OCI-LY3 (cell line): ENCODE results near the gene PLAAT4.

ENCODE experiments used
- H2AFZ ChIP-seq: fragments of 200-600, 300-600 bp; shearing (Covaris generic); 2 replicates; pipeline ENCODE4 v1.6.0; 2014; ENCODE audit warnings: antibody characterized with exemption, low read depth, low read length
- H3K27ac ChIP-seq: fragments of 200-600, 300-600 bp; sonication (generic); 2 replicates; pipeline ENCODE4 v1.5.1; 2014; ENCODE audit warnings: mild to moderate bottlenecking, low read length, moderate library complexity, mixed read lengths
- H3K27me3 ChIP-seq: fragments of 200-600, 300-600 bp; sonication (generic); 2 replicates; pipeline ENCODE4 v1.6.1; 2014; ENCODE audit warnings: low read depth, low read length, mixed read lengths
- H3K36me3 ChIP-seq: fragments of 200-600, 300-600 bp; sonication (generic); replicated peaks from 2 replicates; pipeline ENCODE3; 2014; ENCODE audit warnings: low read depth, low read length, mixed read lengths
- H3K4me1 ChIP-seq: fragments of 300-600, 200-600 bp; sonication (generic); 2 replicates; pipeline ENCODE4 v1.6.1; 2014; ENCODE audit warnings: low read length, mixed read lengths
- H3K4me2 ChIP-seq: fragments of 200-600, 300-600 bp; sonication (generic); 2 replicates; pipeline ENCODE4 v1.6.1; 2014; ENCODE audit warnings: low read length, mixed read lengths
- H3K4me3 ChIP-seq: fragments of 300-600, 200-600 bp; sonication (generic); 2 replicates; pipeline ENCODE4 v1.5.1; 2014; ENCODE audit warnings: antibody characterized with exemption, mild to moderate bottlenecking, low read length, moderate library complexity
- H3K79me2 ChIP-seq: fragments of 300-600, 200-600 bp; shearing (Covaris generic); 2 replicates; pipeline ENCODE4 v1.6.1; 2014; ENCODE audit warnings: mild to moderate bottlenecking, low read length, mixed read lengths
- H3K9ac ChIP-seq: fragments of 300-600, 200-600 bp; shearing (Covaris generic); 2 replicates; pipeline ENCODE4 v1.6.0; 2014; ENCODE audit warnings: mild to moderate bottlenecking, low read length, moderate library complexity
- H3K9me3 ChIP-seq: fragments of 200-600, 300-600 bp; shearing (Covaris generic); 2 replicates; pipeline ENCODE4 v1.6.1; 2014; ENCODE audit warnings: low read length, mixed read lengths; ENCODE audit not compliant: insufficient read depth
- H4K20me1 ChIP-seq: fragments of 200-600, 300-600 bp; sonication (generic); 2 replicates; pipeline ENCODE4 v1.6.1; 2016; ENCODE audit warnings: low read length, mixed read lengths; ENCODE audit not compliant: insufficient read depth
- EZH2phosphoT487 ChIP-seq: fragments of 200-600 bp; shearing (Covaris generic); IDR thresholded peaks from 2 replicates; pipeline ENCODE4 v1.6.1; 2018; ENCODE audit warnings: antibody characterized with exemption, mixed run types, low read depth
- TF ChIP-seq, protein P1 (sequence below): fragments of 200-600, 300-600 bp; sonication (generic); IDR thresholded peaks from 2 replicates; pipeline ENCODE4 v1.5.1; 2014; ENCODE audit warnings: antibody characterized with exemption, low read length, low read depth

Gene PLAAT4

DNA sequence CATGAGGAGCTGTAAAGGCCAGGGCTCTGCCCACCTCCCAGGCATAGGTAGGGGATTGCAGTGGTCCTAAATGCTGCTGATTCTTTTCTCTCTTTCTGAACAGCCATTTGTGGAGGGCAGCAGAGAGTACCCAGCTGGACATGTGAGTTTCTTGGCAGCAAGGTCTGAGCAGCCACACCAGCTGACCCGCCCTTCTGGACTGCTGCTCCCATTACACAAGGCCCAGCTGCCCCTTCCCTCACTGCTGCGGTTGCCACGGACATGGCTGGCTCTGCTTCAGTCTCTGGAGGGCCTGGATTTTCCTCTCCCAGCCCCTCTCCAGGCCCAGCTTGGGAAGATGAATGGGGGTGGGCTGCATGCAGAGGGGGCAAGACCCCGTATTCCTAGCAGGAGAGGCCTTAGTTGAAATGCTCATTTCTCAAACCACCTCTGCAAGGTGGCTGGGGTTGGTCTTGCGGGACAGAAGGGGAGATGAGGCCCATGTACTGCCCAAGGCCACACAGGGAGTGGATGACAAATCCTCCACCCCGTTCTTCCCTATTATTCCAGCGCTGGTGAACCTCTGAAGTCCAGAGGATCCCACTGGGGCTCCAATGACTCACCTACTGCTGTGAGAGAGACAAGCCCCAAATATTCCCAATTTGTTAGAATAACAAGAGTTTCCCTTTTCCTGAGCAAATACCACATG is 26.1 kb upstream of the PLAAT4 start:
- Histone ChIP-seq H3K9me3 (no peaks in the 10 kb centered on the region), H3K27ac (no peak overlapping the region), H3K27me3 (no peaks in the 10 kb centered on the region), H3K4me1 (no peaks in the 10 kb centered on the region), H2AFZ (no peak overlapping the region), H3K36me3 (no peaks in the 10 kb centered on the region), H4K20me1 (no peaks in the 10 kb centered on the region), H3K79me2 (no peaks in the 10 kb centered on the region), H3K4me3 (no peak overlapping the region), H3K9ac (no peak overlapping the region), H3K4me2 (no peak overlapping the region)
- TF ChIP-seq, protein P1, sequence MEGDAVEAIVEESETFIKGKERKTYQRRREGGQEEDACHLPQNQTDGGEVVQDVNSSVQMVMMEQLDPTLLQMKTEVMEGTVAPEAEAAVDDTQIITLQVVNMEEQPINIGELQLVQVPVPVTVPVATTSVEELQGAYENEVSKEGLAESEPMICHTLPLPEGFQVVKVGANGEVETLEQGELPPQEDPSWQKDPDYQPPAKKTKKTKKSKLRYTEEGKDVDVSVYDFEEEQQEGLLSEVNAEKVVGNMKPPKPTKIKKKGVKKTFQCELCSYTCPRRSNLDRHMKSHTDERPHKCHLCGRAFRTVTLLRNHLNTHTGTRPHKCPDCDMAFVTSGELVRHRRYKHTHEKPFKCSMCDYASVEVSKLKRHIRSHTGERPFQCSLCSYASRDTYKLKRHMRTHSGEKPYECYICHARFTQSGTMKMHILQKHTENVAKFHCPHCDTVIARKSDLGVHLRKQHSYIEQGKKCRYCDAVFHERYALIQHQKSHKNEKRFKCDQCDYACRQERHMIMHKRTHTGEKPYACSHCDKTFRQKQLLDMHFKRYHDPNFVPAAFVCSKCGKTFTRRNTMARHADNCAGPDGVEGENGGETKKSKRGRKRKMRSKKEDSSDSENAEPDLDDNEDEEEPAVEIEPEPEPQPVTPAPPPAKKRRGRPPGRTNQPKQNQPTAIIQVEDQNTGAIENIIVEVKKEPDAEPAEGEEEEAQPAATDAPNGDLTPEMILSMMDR: no peak
- no peak for TF ChIP-seq EZH2phosphoT487

DNA sequence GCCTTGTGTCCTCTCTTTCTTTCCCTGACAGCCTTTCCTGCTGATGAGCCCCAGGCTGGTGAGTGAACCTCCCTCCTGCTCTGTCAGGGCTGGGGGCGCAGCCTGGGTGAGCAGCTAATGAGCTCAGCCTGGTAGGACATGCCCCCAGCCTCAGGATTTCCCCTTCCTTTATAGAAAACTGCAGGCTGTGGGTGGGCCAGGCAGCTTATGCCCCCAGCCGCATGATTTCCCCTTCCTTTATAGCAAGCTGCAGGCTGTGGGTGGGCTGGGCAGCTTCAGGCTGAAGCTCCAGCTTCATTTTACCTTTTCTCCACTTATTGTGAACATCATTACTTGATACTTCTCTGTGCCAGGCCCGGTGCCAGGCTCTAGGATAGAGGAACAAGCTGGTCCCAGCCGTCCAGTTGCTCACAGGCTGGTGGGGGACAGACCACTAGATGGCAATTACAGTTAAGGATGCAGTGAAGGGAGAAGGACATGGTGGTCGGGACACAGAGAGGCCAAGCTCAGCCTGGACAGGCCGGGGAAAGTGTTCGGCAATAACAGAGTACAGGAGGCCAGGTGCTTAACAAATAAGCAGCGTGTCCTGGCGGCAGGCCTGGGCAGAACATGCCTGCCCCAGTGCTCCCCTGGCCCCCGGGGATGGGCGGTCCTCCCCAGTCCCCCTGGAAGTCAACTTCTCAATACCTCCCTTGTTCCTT is 25.4 kb upstream of the PLAAT4 start:
- no peak overlapping the region for H3K4me3 ChIP-seq
- no peak for TF ChIP-seq EZH2phosphoT487
- TF ChIP-seq, protein P1: no peak
- no peak overlapping the region for H2AFZ ChIP-seq
- H3K4me2 ChIP-seq: no peak overlapping the region
- H3K9me3 ChIP-seq: no peaks in the 10 kb centered on the region
- H3K79me2 ChIP-seq: no peaks in the 10 kb centered on the region
- H3K4me1 ChIP-seq: no peaks in the 10 kb centered on the region
- no peak overlapping the region for H3K27ac ChIP-seq
- H3K27me3 ChIP-seq: no peaks in the 10 kb centered on the region
- H4K20me1 ChIP-seq: no peaks in the 10 kb centered on the region
- H3K36me3 ChIP-seq: no peaks in the 10 kb centered on the region
- no peak overlapping the region for H3K9ac ChIP-seq

DNA sequence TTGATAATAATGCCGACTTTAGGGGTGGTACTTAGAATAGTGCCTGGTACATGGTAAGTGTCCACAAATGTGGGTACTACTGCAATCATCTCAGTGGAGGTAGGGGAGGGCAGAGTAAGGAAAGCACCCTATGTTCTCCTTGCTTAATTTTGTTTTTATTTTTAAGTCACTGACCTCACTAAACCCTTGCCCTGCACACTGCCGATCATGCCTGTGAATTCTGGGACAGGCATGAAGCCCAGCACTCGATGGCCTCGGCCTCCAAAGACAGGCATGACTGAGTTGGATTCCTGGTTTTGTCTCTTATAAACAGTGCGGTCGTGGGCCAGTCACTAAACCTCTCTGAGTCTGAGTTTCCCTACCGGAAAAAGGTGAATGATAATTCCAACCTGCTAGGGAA is 23.8 kb upstream of the PLAAT4 start:
- H2AFZ ChIP-seq: no peak overlapping the region
- no peaks in the 10 kb centered on the region for H4K20me1 ChIP-seq
- H3K27ac ChIP-seq: no peak overlapping the region
- H3K9me3 ChIP-seq: no peaks in the 10 kb centered on the region
- H3K4me3 ChIP-seq: no peak overlapping the region
- H3K9ac ChIP-seq: no peak overlapping the region
- no peaks in the 10 kb centered on the region for H3K36me3 ChIP-seq
- H3K4me1 ChIP-seq: no peaks in the 10 kb centered on the region
- H3K79me2 ChIP-seq: no peaks in the 10 kb centered on the region
- TF ChIP-seq, protein P1: no peak
- no peak for TF ChIP-seq EZH2phosphoT487
- H3K4me2 ChIP-seq: no peak overlapping the region
- no peaks in the 10 kb centered on the region for H3K27me3 ChIP-seq

DNA sequence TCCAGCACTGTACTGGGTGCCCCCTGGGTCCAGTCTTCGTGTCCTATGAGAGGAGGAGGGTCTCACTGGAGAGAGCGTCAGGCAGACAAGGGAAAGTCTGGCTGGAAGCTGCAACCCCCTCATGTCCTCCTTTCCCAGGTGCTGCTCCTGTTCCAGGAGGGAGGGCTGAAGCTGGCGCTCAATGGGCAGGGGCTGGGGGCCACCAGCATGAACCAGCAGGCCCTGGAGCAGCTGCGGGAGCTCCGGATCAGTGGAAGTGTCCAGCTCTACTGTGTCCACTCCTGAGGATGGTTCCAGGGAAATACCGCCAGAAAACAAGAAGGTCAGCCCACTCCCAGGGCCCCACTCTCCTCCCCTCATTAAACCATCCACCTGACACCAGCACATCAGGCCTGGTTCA is 20.5 kb upstream of the PLAAT4 start:
- Histone ChIP-seq H4K20me1 (no peaks in the 10 kb centered on the region), H3K27ac (no peak overlapping the region), H3K4me2 (no peak overlapping the region), H3K9me3 (no peaks in the 10 kb centered on the region), H3K79me2 (no peaks in the 10 kb centered on the region), H3K36me3 (no peaks in the 10 kb centered on the region), H3K4me1 (no peaks in the 10 kb centered on the region), H3K27me3 (peaks cover 11% of the 10 kb centered on the region; the same call in 1 of the 2 replicates), H2AFZ (no peak overlapping the region), H3K4me3 (no peak overlapping the region), H3K9ac (no peak overlapping the region)
- TF ChIP-seq, protein P1: no peak
- TF ChIP-seq EZH2phosphoT487: no peak
